IMR-90 (cell line): ENCODE results near the gene MOSPD3. TPM values are rescaled to one million over a fixed set of nuclear protein-coding genes. Genes with fewer than 3 reads are reported as not detected.

ENCODE experiments used
- ATAC-seq: fragments of 200-7000 bp; cut with Tn5 transposase; 2 replicates; pipeline ENCODE4 v1.9.1; 2020; ENCODE audit warnings: low read depth, mild to moderate bottlenecking, moderate library complexity
- BruUV-seq: library from RNA; stranded (reverse); fragments of 400-500 nt; replicated peaks from 2 replicates; lab custom pipeline; 2021; lab: Mats Ljungman, UMichigan
- CTCF ChIA-PET: fragments of 300-600 bp; formaldehyde crosslinking; extraction: SDS; loops from one replicate; lab custom pipeline; 2021; ENCODE audit warnings: antibody characterized with exemption; lab: Yijun Ruan, JAX
- POLR2A ChIA-PET: fragments of 300-600 bp; sonication (Branson Sonifier 250); formaldehyde crosslinking; loops from one replicate; lab custom pipeline; 2022; ENCODE audit warnings: antibody characterized with exemption; ENCODE audit not compliant: unreplicated experiment; lab: Charles Lee
- DNase-seq: peaks from one replicate; pipeline ENCODE4 v3.0.0; 2013
- H2AFZ ChIP-seq: replicated peaks from 2 replicates; pipeline ENCODE3; 2013; ENCODE audit warnings: low read length, mild to moderate bottlenecking; ENCODE audit not compliant: poor library complexity
- H2AK5ac ChIP-seq: 2 replicates; pipeline ENCODE4 v1.6.1; 2013; ENCODE audit warnings: low read depth, low read length, inconsistent platforms
- H2AK9ac ChIP-seq: replicated peaks from 2 replicates; pipeline ENCODE3; 2013; ENCODE audit warnings: mild to moderate bottlenecking, low read depth, low read length, moderate library complexity; ENCODE audit not compliant: poor library complexity
- H2BK120ac ChIP-seq: 2 replicates; pipeline ENCODE4 v1.6.1; 2013; ENCODE audit warnings: low read depth, low read length, inconsistent platforms
- H2BK15ac ChIP-seq: 3 replicates; pipeline ENCODE4 v1.6.1; 2013; ENCODE audit warnings: low read depth, low read length, inconsistent platforms
- H2BK20ac ChIP-seq: 2 replicates; pipeline ENCODE4 v1.6.1; 2013; ENCODE audit warnings: low read depth, mild to moderate bottlenecking, inconsistent platforms, low read length, moderate library complexity
- H2BK5ac ChIP-seq: 2 replicates; pipeline ENCODE4 v1.6.1; 2013; ENCODE audit warnings: mild to moderate bottlenecking, low read depth, low read length, inconsistent platforms; ENCODE audit not compliant: poor library complexity, severe bottlenecking
- H3K14ac ChIP-seq: replicated peaks from 2 replicates; pipeline ENCODE4 v1.6.1; 2013; ENCODE audit warnings: low read depth, low read length, inconsistent platforms
- H3K18ac ChIP-seq: 2 replicates; pipeline ENCODE4 v1.6.1; 2013; ENCODE audit warnings: low read depth, low read length, control low read depth
- H3K23ac ChIP-seq: 2 replicates; pipeline ENCODE4 v1.6.1; 2013; ENCODE audit warnings: low read depth, low read length, inconsistent platforms
- H3K27ac ChIP-seq: 2 replicates; pipeline ENCODE4 v1.5.1; 2013; ENCODE audit warnings: mild to moderate bottlenecking, control low read depth, low read length; ENCODE audit not compliant: insufficient read depth
- H3K27me3 ChIP-seq: 2 replicates; pipeline ENCODE4 v1.6.1; 2013; ENCODE audit warnings: low read length; ENCODE audit not compliant: control insufficient read depth, insufficient read depth
- H3K36me3 ChIP-seq: 2 replicates; pipeline ENCODE4 v1.6.1; 2013; ENCODE audit warnings: low read length, mixed read lengths; ENCODE audit not compliant: control insufficient read depth, insufficient read depth
- H3K4ac ChIP-seq: 2 replicates; pipeline ENCODE4 v1.6.1; 2013; ENCODE audit warnings: low read depth, low read length, inconsistent platforms
- H3K4me1 ChIP-seq: 2 replicates; pipeline ENCODE4 v1.6.1; 2013; ENCODE audit warnings: low read length, mixed read lengths; ENCODE audit not compliant: control insufficient read depth, insufficient read depth
- H3K4me2 ChIP-seq: 2 replicates; pipeline ENCODE4 v1.6.1; 2013; ENCODE audit warnings: low read depth, mild to moderate bottlenecking, control low read depth, low read length, moderate library complexity
- H3K4me3 ChIP-seq: 2 replicates; pipeline ENCODE4 v1.5.1; 2013; ENCODE audit warnings: low read depth, mild to moderate bottlenecking, control low read depth, low read length, moderate library complexity; ENCODE audit not compliant: insufficient read depth
- H3K56ac ChIP-seq: 2 replicates; pipeline ENCODE4 v1.6.1; 2013; ENCODE audit warnings: low read length, inconsistent platforms; ENCODE audit not compliant: insufficient read depth; ENCODE audit errors: extremely low read depth
- H3K79me1 ChIP-seq, 2 experiments: 2 replicates each; pipeline ENCODE4 v1.6.1; 2013; ENCODE audit warnings: low read length in 2 of 2, inconsistent platforms in 1 of 2, low read depth in 1 of 2
- H3K9ac ChIP-seq: 2 replicates; pipeline ENCODE4 v1.6.1; 2013; ENCODE audit warnings: low read depth, low read length, control low read depth
- H3K9me1 ChIP-seq: 2 replicates; pipeline ENCODE4 v1.6.1; 2013; ENCODE audit warnings: low read length, inconsistent platforms; ENCODE audit not compliant: insufficient read depth
- H3K9me3 ChIP-seq: 2 replicates; pipeline ENCODE4 v1.6.1; 2013; ENCODE audit warnings: low read length; ENCODE audit not compliant: control insufficient read depth, insufficient read depth
- H4K20me1 ChIP-seq: 2 replicates; pipeline ENCODE4 v1.6.1; 2013; ENCODE audit warnings: low read length, inconsistent platforms; ENCODE audit not compliant: insufficient read depth
- H4K5ac ChIP-seq: 2 replicates; pipeline ENCODE4 v1.6.1; 2013; ENCODE audit warnings: mild to moderate bottlenecking, low read depth, low read length, control low read depth
- H4K8ac ChIP-seq, 2 experiments: 2 replicates each; pipeline ENCODE4 v1.6.1; 2013; ENCODE audit warnings: low read depth in 2 of 2, low read length in 2 of 2, control low read depth in 1 of 2, inconsistent platforms in 1 of 2
- H4K91ac ChIP-seq: 2 replicates; pipeline ENCODE4 v1.6.1; 2013; ENCODE audit warnings: low read depth, low read length, inconsistent platforms; ENCODE audit not compliant: insufficient read depth
- CTCF ChIP-seq: conservative IDR thresholded peaks from 2 replicates; pipeline ENCODE4 v1.5.1; 2012; ENCODE audit warnings: mild to moderate bottlenecking, low read depth, low read length, improper control_type of control experiment
- FOS ChIP-seq: fragments of 150-350 bp; IDR thresholded peaks from 2 replicates; pipeline ENCODE4 v1.6.1; 2016; ENCODE audit warnings: low read depth, low read length
- RFX5 ChIP-seq: IDR thresholded peaks from 2 replicates; pipeline ENCODE4 v1.8.0; 2012; ENCODE audit warnings: low read depth, mild to moderate bottlenecking, low read length, moderate library complexity
- USF2 ChIP-seq: fragments of 150-350 bp; IDR thresholded peaks from 2 replicates; pipeline ENCODE4 v1.6.1; 2017; ENCODE audit warnings: mild to moderate bottlenecking, antibody characterized with exemption, low read length, low read depth
- WGBS, 2 experiments: methylation state at CpG; one replicate each; pipeline versions ENCODE4 v1.1.5 to v1.1.7; 2013; ENCODE audit warnings: missing lambda C conversion rate in 2 of 2; ENCODE audit not compliant: insufficient read length in 1 of 2; ENCODE audit errors: extremely low coverage in 2 of 2; 5-methylcytosine and 5-hydroxymethylcytosine counted together
- dilution Hi-C: fragments of 300-500 bp; cut with HindIII; formaldehyde crosslinking; loops from one replicate; pipeline ENCODE4 v1.14.3; 2018; ENCODE audit warnings: low sequenced_read_pairs; ENCODE audit not compliant: unreplicated experiment
- in situ Hi-C: fragments of 300-500 bp; cut with MboI; formaldehyde crosslinking; loops from 3 replicates; pipeline ENCODE4 v1.14.3; 2019; ENCODE audit warnings: low sequenced_read_pairs, inconsistent platforms, mixed read lengths
- intact Hi-C: fragments of 100-400 bp; cut with micrococcal nuclease; formaldehyde crosslinking; loops from 2 replicates; pipeline ENCODE4 v1.10.0; 2022
- polyA plus RNA-seq, 3 experiments: library from polyadenylated mRNA; depleted of rRNA; stranded (reverse); fragments of >200 nt; gene quantifications; 2 replicates each; pipeline ENCODE4 v1.2.3, GENCODE V29; 2012; ENCODE audit warnings: low replicate concordance in 1 of 3
- total RNA-seq: library from RNA; depleted of rRNA; stranded (reverse); fragments of >200 nt; gene quantifications from 2 replicates; pipeline ENCODE4 v1.2.3, GENCODE V29; 2012

Gene MOSPD3
- total and polyA plus RNA-seq, 2 of the 4 experiments (the other 2 are of a cell fraction): 2.3 to 30.0 TPM

GRCh38 chr7:100565133-100565571 is 47.2 kb upstream of the MOSPD3 start:
- Histone ChIP-seq H3K9me3 (no peaks in the 10 kb centered on the region), H3K23ac (no peak overlapping the region), H3K56ac (no peak overlapping the region), H2BK5ac (no peak overlapping the region), H2BK120ac (no peak overlapping the region), H4K91ac (no peak overlapping the region), H2AFZ (no peak overlapping the region), H3K18ac (no peak overlapping the region), H3K9ac (no peak overlapping the region), H2AK5ac (no peak overlapping the region), H4K8ac (no peak overlapping the region), H3K14ac (no peak overlapping the region), H3K27ac (no peak overlapping the region), H3K4ac (no peak overlapping the region), H3K4me3 (no peak overlapping the region), H2AK9ac (no peak overlapping the region), H2BK20ac (no peak overlapping the region), H3K9me1 (peaks cover 4% of the 10 kb centered on the region; the same call in 1 of the 2 replicates), H4K5ac (no peak overlapping the region), H3K4me2 (no peak overlapping the region), H2BK15ac (no peak overlapping the region), H3K4me1 (peaks cover 2% of the 10 kb centered on the region; the same call in 1 of the 2 replicates), H3K27me3 (0 out of 2 replicates have a peak, but pooled peaks cover under 1% of the 10 kb centered on the region), H4K20me1 (no peaks in the 10 kb centered on the region), H3K79me1 (no peaks in the 10 kb centered on the region), H3K36me3 (no peaks in the 10 kb centered on the region)
- no peak for TF ChIP-seq FOS
- no peak for TF ChIP-seq USF2
- no peak for TF ChIP-seq CTCF
- no peak for TF ChIP-seq RFX5
- BruUV-seq: no TSS peak
- in situ Hi-C loops (loop anchor here (5.0 kb wide), 1 partner anchor 102 kb away; no protein-coding TSS in a partner anchor), intact Hi-C loops (no loop called here), dilution Hi-C loops (no loop called here)
- DNase-seq (no peak), ATAC-seq (no peak)
- CTCF ChIA-PET: interaction anchor here (1.1 kb wide), 1 partner anchor 127 kb away, joined by 5 read pairs; no protein-coding TSS in a partner anchor
- WGBS, 2 experiments: no CpG with 5 or more reads among the region's 11 CpGs
- POLR2A ChIA-PET: no interaction called here
